DMS53 (cell line): ENCODE results near the gene RIPOR3.
A peak's percentile ranks its signal among the peaks of the same experiment; 100 is the strongest.
"Not testable (repeated sequence)": the region's sequence is repeated elsewhere in the genome, so short reads cannot be mapped to it uniquely, and the experiment has no call there.

Experiments
- DNase-seq: peaks from one replicate; lab custom pipeline; 2025; lab: John Stamatoyannopoulos, UW

Gene RIPOR3

GRCh38 chr20:50703651-50704438 is 12.5 kb upstream of the RIPOR3 start:
- not testable (repeated sequence) for DNase-seq

DNA sequence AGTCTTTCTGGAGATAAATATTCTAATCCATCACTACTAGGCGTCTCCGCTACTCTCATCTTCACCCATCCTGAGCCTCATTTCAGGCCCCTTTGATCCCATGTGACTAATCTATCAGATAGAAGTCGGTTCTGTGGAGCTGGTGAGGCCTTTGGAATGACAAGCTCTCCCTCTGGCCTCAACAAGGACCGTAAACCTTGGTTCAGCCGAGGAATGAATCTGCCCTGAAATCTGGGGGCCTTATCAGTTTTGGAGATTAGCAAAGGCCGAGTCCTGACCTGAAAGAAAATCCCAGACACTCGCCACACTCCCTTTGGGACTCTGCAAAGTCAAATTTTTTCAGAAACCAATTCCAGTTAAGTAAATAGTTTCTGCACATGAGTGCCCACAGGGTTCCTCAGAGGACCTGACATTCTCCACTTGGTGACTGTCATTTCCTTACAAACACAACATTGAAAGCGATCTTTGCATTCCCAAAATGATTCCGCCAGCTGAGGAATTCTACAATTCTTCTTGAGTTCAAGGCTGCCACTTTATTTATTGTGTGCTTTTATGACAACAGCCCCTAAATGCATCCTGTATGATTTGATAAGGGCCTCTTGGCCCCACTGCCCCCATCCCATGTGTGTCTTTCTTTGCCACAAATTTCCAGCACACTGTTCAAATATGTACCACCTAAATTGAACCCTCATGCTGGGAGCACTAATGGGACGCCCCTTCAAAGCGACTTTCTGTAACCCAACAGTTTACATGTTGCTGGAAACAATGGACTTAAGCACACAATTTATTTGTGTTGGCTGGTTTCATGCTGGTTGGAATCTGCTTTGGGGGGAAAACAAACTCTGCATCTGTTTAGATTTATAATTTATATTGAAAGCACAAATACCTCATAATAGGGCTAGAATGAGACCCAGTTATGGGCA is 10.0 kb upstream of the RIPOR3 start:
- DNase-seq, result no peak

DNA sequence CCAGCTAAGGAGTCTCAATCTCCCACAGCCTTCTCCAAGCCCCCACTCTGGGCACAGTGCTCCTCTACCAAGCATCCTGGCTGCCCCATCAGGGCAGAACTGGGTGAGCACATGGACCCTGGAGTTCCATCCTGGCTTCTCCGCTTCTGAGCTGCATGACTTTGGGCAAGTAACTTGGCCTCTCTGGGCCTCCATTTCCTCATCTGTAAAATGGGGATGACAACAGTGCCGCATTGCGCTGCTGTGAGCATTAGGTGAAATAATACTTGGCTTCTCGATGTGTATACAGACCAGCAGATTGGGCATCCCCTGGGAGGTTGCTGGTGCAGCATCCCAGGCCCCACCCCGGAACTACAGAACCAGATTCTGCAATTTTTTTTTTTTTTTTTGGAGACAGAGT is 8.3 kb upstream of the RIPOR3 start:
- no peak for DNase-seq

DNA sequence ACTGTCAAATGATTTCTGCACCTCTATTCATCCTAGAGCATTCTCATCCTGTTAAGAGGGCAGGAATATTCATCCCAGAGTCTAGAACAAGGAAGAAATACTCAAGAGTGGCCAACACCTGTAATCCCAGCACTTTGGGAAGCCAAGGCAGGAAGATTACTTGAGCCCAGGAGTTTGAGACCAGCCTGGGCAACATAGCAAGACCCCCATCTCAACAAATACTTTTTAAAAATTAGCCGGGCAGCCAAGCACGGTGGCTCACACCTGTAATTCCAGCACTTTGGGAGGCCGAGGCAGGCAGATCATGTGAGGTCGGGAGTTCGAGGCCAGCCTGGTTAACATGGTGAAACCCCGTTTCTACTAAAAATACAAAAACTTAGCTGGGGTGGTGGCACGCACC is 6.9 kb upstream of the RIPOR3 start:
- not testable (repeated sequence) for DNase-seq

DNA sequence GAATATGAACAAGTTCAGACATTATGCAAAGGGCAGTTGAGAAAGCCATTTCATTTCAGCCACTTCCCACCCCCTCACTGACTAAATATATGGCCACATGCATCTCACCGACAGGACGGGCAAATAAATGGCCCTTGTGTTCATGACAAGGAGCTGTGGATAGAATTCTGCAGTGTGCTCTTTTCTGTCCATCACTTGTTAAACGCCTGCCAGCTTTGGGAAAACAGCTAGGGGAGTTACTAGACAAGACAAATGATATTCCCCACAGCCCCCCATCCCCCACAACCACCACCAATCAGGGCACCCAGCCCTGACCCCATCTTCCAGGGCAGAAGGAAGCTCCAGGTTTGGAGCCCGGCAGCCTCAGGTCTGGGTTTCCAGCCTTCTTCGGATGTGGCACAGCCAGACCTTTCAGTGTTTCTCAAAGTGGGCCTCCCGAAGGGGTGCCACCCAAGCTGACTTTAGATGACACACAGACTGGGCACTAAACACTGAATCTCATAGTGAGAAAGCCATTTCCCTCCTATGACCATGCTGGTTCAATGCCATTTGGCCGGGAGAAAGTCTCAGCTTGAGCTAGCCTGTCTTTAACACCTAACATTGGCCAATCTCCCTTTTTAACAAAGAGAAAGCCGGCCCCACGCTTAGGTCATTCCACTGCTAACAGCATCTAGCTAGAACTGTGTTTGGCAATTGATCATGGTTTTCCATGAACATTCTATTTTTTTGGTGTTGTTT is 4.0 kb upstream of the RIPOR3 start:
- no peak for DNase-seq

- no peak for DNase-seq
These were observed 3.2 kb upstream of the RIPOR3 start for GRCh38 chr20:50694379-50695134.

DNA sequence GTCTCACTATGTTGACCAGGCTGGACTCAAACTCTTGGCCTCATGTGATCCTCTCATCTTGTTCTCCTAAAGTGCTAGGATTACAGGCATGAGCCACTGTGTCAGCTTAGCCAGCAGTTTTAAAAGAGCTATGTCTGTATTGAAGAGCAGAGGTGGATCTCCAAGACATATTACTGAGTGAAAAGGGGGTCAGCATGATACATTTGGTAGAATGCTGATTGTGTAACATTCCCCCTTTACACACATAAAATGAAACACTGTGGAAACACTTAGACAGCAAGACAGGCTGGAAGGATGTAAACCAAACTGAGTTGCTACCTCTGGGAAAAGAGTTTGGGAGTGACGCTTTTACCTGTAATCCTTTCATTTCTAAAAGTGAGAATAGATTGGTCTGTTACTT is 1.7 kb upstream of the RIPOR3 start:
- no peak for DNase-seq

DNA sequence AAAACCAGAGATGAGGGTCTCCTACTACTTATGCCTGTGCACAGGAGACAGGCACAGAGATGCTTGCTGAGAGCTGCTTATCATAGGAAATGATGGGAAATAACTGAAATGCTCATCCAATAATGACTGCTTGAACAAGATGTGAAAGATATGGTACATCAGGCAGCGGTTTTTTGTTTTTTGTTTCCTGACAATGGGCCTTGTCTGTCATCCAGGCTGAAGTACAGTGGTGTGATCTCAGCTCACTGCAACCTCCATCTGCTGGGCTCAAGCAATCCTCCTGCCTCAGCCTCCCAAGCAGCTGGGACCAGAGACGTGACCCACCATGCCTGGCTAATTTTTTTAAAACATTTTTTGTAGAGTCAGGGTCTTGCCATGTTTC is 1.2 kb upstream of the RIPOR3 start:
- DNase-seq, result no peak

- peak; percentile 16 for DNase-seq
These were observed 520 bp upstream of the RIPOR3 start for GRCh38 chr20:50691573-50692551.

- no peak for DNase-seq
These were observed 1.3 kb downstream of the RIPOR3 start for GRCh38 chr20:50689864-50690649.

GRCh38 chr20:50688256-50688975 is 2.9 kb downstream of the RIPOR3 start:
- DNase-seq, result no peak

DNA sequence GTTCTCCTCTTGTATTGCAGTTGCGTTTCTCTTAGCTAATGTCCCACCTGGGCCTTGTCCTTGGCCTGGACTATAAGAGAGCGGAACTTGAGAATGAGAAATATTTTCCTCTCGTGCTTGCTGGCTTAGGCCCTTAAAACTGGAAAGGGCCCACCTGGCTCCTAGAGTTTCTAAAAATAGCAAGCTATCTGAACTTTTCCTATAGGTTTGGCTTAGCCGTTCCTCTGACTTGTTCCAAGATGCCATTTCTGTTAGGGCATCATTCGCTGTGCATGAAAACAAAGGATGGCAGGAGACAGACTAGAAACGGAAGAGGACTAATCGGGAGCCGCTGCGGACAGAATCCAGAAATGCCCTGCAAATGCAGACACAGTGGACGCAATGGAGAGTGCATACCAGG is 4.5 kb downstream of the RIPOR3 start:
- DNase-seq, result no peak

GRCh38 chr20:50683570-50683969 is 7.8 kb downstream of the RIPOR3 start:
- DNase-seq, result no peak

DNA sequence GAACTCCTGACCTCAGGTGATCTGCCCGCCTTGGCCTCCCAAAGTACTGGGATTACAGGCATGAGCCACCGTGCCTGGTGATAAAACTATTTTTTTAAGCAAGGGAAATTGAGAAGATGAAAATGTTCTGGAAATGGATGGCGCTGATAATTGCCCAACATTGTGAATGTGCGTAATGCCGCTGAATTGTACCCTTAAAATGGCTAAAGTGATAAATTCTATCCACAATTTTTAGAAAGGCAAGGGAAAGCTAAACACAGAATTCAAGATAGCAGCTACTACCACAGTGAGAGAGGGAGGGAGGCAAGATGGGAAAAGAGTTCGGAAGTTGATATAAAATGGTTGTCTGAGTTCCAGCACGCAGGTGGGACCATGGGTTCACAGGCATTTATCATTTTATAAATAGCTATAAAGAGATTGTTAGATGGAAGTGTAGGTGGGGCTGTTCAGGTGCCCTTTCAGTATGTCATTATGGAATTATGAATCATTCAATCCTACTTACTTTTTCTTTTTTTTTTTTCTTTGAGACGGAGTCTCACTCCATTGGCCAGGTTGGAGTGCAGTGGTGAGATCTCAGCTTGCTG is 8.3 kb downstream of the RIPOR3 start:
- no peak for DNase-seq

- DNase-seq, result no peak
These were observed 9.3 kb downstream of the RIPOR3 start for GRCh38 chr20:50682065-50682464.

- DNase-seq, result no peak
These were observed 9.8 kb downstream of the RIPOR3 start for GRCh38 chr20:50681359-50682064.

- DNase-seq, result no peak
These were observed 11.0 kb downstream of the RIPOR3 start for GRCh38 chr20:50680105-50680960.
